ENCODE measurements around the gene ABCB8.

- TF ChIP-seq, protein P1, sequence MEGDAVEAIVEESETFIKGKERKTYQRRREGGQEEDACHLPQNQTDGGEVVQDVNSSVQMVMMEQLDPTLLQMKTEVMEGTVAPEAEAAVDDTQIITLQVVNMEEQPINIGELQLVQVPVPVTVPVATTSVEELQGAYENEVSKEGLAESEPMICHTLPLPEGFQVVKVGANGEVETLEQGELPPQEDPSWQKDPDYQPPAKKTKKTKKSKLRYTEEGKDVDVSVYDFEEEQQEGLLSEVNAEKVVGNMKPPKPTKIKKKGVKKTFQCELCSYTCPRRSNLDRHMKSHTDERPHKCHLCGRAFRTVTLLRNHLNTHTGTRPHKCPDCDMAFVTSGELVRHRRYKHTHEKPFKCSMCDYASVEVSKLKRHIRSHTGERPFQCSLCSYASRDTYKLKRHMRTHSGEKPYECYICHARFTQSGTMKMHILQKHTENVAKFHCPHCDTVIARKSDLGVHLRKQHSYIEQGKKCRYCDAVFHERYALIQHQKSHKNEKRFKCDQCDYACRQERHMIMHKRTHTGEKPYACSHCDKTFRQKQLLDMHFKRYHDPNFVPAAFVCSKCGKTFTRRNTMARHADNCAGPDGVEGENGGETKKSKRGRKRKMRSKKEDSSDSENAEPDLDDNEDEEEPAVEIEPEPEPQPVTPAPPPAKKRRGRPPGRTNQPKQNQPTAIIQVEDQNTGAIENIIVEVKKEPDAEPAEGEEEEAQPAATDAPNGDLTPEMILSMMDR (IDR thresholded peaks at IDR 0.05; ENCODE audit: extremely low read depth in 1 of 2, insufficient read depth in 1 of 2, low read depth in 1 of 2, low read length in 2 of 2): no peak
- TF ChIP-seq JUN (IDR thresholded peaks at IDR 0.05; ENCODE audit: borderline replicate concordance, insufficient read depth, insufficient read length, low read depth): no peak
- no peak for TF ChIP-seq POLR2AphosphoS5 (IDR thresholded peaks at IDR 0.05; ENCODE audit: insufficient read depth, low read depth, low read length)
- no peak for TF ChIP-seq EZH2 (IDR thresholded peaks at IDR 0.05; ENCODE audit: borderline replicate concordance, low read depth, low read length, severe bottlenecking)
- no peak for TF ChIP-seq GATA2 (IDR thresholded peaks at IDR 0.05; ENCODE audit: insufficient read depth, insufficient read length, low read depth, low read length)
- no peak for TF ChIP-seq POLR2A (IDR thresholded peaks at IDR 0.05; ENCODE audit: low read depth, low read length)
- no peak for TF ChIP-seq MAX (IDR thresholded peaks at IDR 0.05; ENCODE audit: insufficient read depth, insufficient read length)
Observed at GRCh38 chr7:151043959-151044358, 15.7 kb downstream of the ABCB8 start.

All from endothelial cell of umbilical vein (primary cell).